GM18526 (cell line): Measurements from ENCODE around the gene SSBP3.

Source experiments
- POLR2A ChIP-seq: IDR thresholded peaks from 3 replicates; pipeline ENCODE4 v1.6.1; 2011; ENCODE audit not compliant: insufficient read length; ENCODE audit errors: extremely low read depth

The SSBP3 gene

GRCh38 chr1:54323324-54323739 lies 82.9 kb downstream of the SSBP3 start:
- no peak for TF ChIP-seq POLR2A

- no peak for TF ChIP-seq POLR2A
These were observed 87.9 kb downstream of the SSBP3 start for GRCh38 chr1:54318246-54318814.

- TF ChIP-seq POLR2A = no peak
These were observed 89.1 kb downstream of the SSBP3 start for GRCh38 chr1:54317084-54317483.

- no peak for TF ChIP-seq POLR2A
These were observed 91.1 kb downstream of the SSBP3 start for GRCh38 chr1:54315099-54315498.

GRCh38 chr1:54314696-54315095 lies 91.5 kb downstream of the SSBP3 start:
- no peak for TF ChIP-seq POLR2A

GRCh38 chr1:54312796-54313316 lies 93.3 kb downstream of the SSBP3 start:
- no peak for TF ChIP-seq POLR2A

GRCh38 chr1:54311506-54311905 lies 94.7 kb downstream of the SSBP3 start:
- no peak for TF ChIP-seq POLR2A

- TF ChIP-seq POLR2A = no peak
These were observed 95.5 kb downstream of the SSBP3 start for GRCh38 chr1:54310439-54311328.

- no peak for TF ChIP-seq POLR2A
These were observed 96.4 kb downstream of the SSBP3 start for GRCh38 chr1:54309631-54310366.

- TF ChIP-seq POLR2A = no peak
These were observed 98.9 kb downstream of the SSBP3 start for GRCh38 chr1:54307305-54307704.

- no peak for TF ChIP-seq POLR2A
These were observed 100.2 kb downstream of the SSBP3 start for GRCh38 chr1:54305906-54306514.

- TF ChIP-seq POLR2A = no peak
These were observed 101.7 kb downstream of the SSBP3 start for GRCh38 chr1:54304518-54304917.

- TF ChIP-seq POLR2A = no peak
These were observed 103.0 kb downstream of the SSBP3 start for GRCh38 chr1:54302951-54303843.

- TF ChIP-seq POLR2A = no peak
These were observed 103.6 kb downstream of the SSBP3 start for GRCh38 chr1:54302549-54302948.

- TF ChIP-seq POLR2A = no peak
These were observed 104.7 kb downstream of the SSBP3 start for GRCh38 chr1:54301497-54301896.

GRCh38 chr1:54300401-54300800 lies 105.8 kb downstream of the SSBP3 start:
- no peak for TF ChIP-seq POLR2A
